Muscle of back (tissue), 11 donors: Measurements from ENCODE around the gene ERAS. TPM values are rescaled to one million over a fixed set of nuclear protein-coding genes. Genes with fewer than 3 reads are reported as not detected.
"Not testable (repeated sequence)": the region's sequence is repeated elsewhere in the genome, so short reads cannot be mapped to it uniquely, and the experiment has no call there.

Experiments used
- DNase-seq, 3 donors: peaks; one replicate each; pipeline versions ENCODE4 v3.0.0 to v3.0.0-alpha.2; 2013
- polyA plus RNA-seq, 10 donors: library from polyadenylated mRNA; unstranded; fragments of 120-200 nt; gene quantifications; one replicate each; pipeline ENCODE4 v1.2.1, GENCODE V29; 2013; ENCODE audit not compliant: insufficient read length in 10 of 10

Gene ERAS
- polyA plus RNA-seq, 10 donors = not detected

DNA sequence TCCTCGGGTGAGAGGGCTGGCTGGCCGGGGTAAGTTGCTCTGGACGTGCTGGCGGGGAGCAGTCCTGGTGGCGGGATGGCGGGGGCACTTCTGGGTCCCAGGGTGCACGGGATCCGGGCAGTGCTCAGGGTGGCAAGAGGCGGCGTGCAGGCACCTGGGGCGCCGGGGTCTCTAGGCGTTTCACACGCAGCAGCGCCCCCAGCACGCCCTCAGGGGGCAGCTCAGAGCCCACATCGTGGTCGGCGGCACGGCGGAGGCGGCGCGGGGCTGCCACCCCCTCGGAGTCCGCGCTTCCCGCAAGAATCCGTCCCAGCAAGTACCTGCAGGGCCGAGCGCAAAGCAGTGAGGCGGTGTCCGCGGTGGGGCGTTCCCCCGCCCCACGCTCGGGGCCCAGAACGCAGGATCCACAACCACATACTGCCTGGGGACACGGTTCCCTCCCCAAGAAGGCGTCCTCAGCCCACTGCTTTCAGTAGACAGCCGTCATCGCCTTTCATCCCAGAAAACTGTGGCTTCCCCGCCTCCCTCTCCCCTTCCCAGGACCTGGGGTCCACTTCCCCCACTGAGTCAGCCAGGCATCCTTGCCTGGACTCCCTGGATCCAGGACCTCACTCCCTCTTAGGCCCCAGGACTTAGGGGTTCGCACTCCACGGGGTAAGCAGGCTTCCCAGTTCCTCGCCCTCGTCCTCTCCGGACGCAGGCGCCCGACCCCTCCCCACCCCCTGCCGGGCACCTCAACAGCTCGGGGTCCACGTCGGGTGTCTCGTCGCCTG is 5.0 kb downstream of the ERAS start:
- DNase-seq = no peak

- DNase-seq = no peak
Measured at GRCh38 chrX:48831909-48832291, 5.6 kb downstream of the ERAS start.

GRCh38 chrX:48833542-48834138 is 7.3 kb downstream of the ERAS start:
- DNase-seq = no peak

GRCh38 chrX:48834383-48834709 is 8.0 kb downstream of the ERAS start:
- no peak for DNase-seq

DNA sequence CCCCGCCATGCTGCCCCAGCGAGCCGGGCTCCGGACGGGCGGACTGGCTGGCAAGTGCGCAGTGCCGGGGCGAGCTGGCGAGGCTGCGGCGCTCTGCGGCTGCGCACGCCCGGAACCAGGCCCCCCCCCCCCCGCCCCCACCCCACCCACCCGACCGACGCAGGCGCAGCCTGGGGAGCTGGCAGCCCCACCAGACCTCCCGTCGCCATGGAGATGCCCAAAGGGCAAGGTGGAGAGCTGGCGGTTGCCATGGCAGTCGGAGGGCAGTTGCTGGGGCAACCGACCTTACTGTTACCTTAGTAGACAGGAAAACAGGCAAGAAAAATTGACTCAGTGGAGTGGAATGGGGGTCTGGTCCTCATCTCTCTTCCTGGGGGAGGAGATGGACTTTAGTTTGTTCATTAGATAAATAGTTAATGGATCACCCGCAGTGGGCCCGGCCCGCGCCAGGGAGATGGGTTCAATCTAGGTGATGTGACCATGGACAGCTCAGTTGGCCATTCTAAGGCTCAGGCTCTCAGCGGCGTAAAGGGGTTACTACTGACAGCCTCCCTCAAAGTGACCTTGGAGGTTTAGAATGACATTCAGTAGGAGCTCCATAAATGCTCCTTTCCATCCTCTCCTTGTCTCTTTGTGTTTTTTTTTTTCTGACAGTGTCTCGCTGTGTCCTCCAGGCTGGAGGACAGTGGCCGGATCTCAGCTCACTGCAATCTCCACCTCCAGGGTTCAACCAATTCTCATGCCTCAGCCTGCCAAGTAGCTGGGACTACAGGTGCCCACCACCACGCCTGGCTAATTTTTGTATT is 9.4 kb downstream of the ERAS start, which contains the start of gene PCSK1N:
Gene PCSK1N (minus strand): TSS at position 87 of the 806 bp plus-strand sequence. CDS start 78 bp downstream, at position 9.
- no peak for DNase-seq

- DNase-seq = no peak
Measured at GRCh38 chrX:48839686-48840085, 13.4 kb downstream of the ERAS start.

DNA sequence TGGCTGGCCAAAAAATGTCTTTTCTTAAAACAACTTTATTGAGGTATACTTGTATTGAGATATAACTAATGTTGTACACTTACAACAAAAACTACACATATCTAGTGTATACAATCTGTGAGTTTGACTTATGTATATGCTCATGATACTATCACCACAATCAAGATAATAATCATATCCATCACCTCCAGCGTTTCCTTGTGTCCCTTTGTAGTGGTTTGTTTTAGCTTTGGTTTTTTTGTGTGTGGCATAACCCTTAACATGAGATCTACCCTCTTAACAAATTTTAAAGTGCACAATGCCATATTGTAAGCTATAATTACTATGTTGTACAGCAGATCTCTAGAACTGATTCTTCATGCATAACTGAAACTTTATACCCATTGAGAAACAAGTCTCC is 22.5 kb downstream of the ERAS start:
- DNase-seq = no peak

DNA sequence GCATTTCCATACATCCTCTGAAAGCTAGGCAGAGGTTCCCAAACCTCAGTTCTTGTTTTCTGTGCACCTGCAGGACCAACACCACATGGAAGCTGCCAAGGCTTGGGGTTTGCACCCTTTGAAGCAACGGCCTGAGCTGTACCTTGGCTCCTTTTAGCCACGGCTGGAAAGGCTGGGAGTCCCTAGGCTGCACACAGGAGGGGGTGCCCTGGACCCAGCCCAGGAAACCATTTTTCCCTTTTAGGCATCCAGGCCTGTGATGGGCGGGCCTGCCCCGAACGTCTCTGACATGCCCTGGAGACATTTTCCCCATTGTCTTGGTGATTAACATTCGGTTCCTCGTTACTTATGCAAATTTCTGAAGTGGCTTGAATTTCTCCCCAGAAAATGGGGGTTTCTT is 26.5 kb downstream of the ERAS start:
- no peak for DNase-seq

- not testable (repeated sequence) for DNase-seq
Measured at GRCh38 chrX:48853494-48853893, 27.2 kb downstream of the ERAS start.

GRCh38 chrX:48854121-48854804 is 27.9 kb downstream of the ERAS start:
- not testable (repeated sequence) for DNase-seq

DNA sequence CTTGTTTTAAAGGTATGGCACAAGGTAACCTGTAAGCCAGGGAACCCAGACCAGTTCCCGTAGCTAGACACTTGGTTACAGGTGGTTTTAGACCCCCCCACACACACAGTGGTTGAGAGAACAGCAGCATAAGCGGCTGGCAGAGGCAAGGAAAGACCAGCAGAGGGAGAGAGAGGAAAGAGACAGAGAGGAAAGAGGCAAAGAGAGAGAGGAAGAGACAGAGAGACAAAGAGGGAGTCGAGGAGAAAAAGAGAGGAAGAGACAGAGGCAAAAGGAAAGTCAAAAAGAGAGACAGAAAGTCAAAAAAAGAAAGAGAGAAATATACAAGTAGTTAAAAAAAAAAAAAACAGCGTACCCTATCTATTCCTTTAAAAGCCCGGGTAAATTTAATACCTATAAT is 28.6 kb downstream of the ERAS start:
- no peak for DNase-seq

GRCh38 chrX:48864210-48864609 is 37.9 kb downstream of the ERAS start:
- DNase-seq = peak in 1 of 3 donors; percentile 4

DNA sequence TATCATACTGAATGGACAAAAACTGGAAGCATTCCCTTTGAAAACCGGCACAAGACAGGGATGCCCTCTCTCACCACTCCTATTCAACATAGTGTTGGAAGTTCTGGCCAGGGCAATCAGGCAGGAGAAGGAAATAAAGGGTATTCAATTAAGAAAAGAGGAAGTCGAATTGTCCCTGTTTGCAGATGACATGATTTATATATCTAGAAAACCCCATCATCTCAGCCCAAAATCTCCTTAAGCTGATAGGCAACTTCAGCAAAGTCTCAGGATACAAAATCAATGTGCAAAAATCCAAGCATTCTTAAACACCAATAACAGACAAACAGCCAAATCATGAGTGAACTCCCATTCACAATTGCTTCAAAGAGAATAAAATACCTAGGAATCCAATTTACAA is 45.7 kb downstream of the ERAS start:
- DNase-seq = not testable (repeated sequence)

GRCh38 chrX:48876944-48877343 is 50.6 kb downstream of the ERAS start:
- DNase-seq = not testable (repeated sequence)

Other genes with a start within 250 kb of the ERAS start
- gene WDR13, start 229.0 kb upstream of the ERAS start, polyA plus RNA-seq = 100 to 1,000 TPM in 2 of 10 donors, 10 to 100 TPM in 8; 83.4 to 115 (median 94.9) TPM
- gene WAS, start 142.7 kb upstream of the ERAS start, polyA plus RNA-seq = 1 to 10 TPM; 3.0 to 8.0 (median 3.9) TPM
- gene SUV39H1, start 129.8 kb upstream of the ERAS start, polyA plus RNA-seq = 1 to 10 TPM; 3.2 to 5.5 (median 3.9) TPM
- not detected for gene GLOD5, start 64.8 kb upstream of the ERAS start, polyA plus RNA-seq
- 1 to 10 TPM in 2 of 10 donors, under 1 TPM in 8; 0.28 to 1.9 (median 0.65) TPM for gene GATA1, start 39.9 kb upstream of the ERAS start, polyA plus RNA-seq
- 100 to 1,000 TPM in 5 of 10 donors, 10 to 100 TPM in 5; 76.5 to 118 (median 95.7) TPM for gene HDAC6, start 24.4 kb upstream of the ERAS start, polyA plus RNA-seq
- gene PCSK1N, start 9.1 kb downstream of the ERAS start, polyA plus RNA-seq = under 1 TPM in 6 of 10 donors, not detected in 4; 0.15 to 0.76 (median 0.22) TPM
- gene TIMM17B, start 71.3 kb downstream of the ERAS start, polyA plus RNA-seq = 10 to 100 TPM; 24.1 to 39.0 (median 30.1) TPM
- 10 to 100 TPM; 45.2 to 72.5 (median 57.7) TPM for gene PQBP1, start 71.4 kb downstream of the ERAS start, polyA plus RNA-seq
- 10 to 100 TPM; 12.9 to 20.8 (median 16.2) TPM for gene SLC35A2, start 85.1 kb downstream of the ERAS start, polyA plus RNA-seq
- 1 to 10 TPM; 1.3 to 9.1 (median 2.1) TPM for gene PIM2, start 92.5 kb downstream of the ERAS start, polyA plus RNA-seq
- gene OTUD5, start 131.1 kb downstream of the ERAS start, polyA plus RNA-seq = 10 to 100 TPM; 31.5 to 41.9 (median 34.9) TPM
- 1 to 10 TPM in 6 of 10 donors, under 1 TPM in 4; 0.87 to 2.2 (median 1.3) TPM for gene KCND1, start 145.3 kb downstream of the ERAS start, polyA plus RNA-seq
- gene GRIPAP1, start 175.8 kb downstream of the ERAS start, polyA plus RNA-seq = 10 to 100 TPM; 16.9 to 34.3 (median 23.9) TPM
- gene TFE3, start 216.8 kb downstream of the ERAS start, polyA plus RNA-seq = 10 to 100 TPM; 17.6 to 26.0 (median 21.0) TPM
- 1 to 10 TPM; 3.2 to 5.3 (median 3.8) TPM for gene CCDC120, start 232.5 kb downstream of the ERAS start, polyA plus RNA-seq
- 10 to 100 TPM; 16.4 to 28.4 (median 22.5) TPM for gene PRAF2, start 247.5 kb downstream of the ERAS start, polyA plus RNA-seq